Effector CD8-positive, alpha-beta T cell (primary cell): ENCODE results near the gene FZD10.

Experiments
- DNase-seq: peaks from one replicate; lab custom pipeline; 2025; lab: John Stamatoyannopoulos, UW

FZD10 gene

GRCh38 chr12:130154276-130155070 lies 7.8 kb upstream of the FZD10 start:
- DNase-seq = no peak

- DNase-seq = no peak
Observed at GRCh38 chr12:130155416-130156073, 6.7 kb upstream of the FZD10 start.

GRCh38 chr12:130156652-130157275 lies 5.5 kb upstream of the FZD10 start:
- DNase-seq = no peak

GRCh38 chr12:130157998-130158753 lies 4.1 kb upstream of the FZD10 start:
- DNase-seq = no peak

- DNase-seq = no peak
Observed at GRCh38 chr12:130158754-130159059, 3.6 kb upstream of the FZD10 start.

- DNase-seq = no peak
Observed at GRCh38 chr12:130160306-130160705, 2.0 kb upstream of the FZD10 start.

- DNase-seq = no peak
Observed at GRCh38 chr12:130160711-130161231, 1.5 kb upstream of the FZD10 start.

GRCh38 chr12:130161261-130162243 lies 712 bp upstream of the FZD10 start:
- no peak for DNase-seq

- DNase-seq = no peak
Observed at GRCh38 chr12:130162745-130163460, 639 bp downstream of the FZD10 start.

- DNase-seq = no peak
Observed at GRCh38 chr12:130163461-130164215, 1.4 kb downstream of the FZD10 start.

- no peak for DNase-seq
Observed at GRCh38 chr12:130164216-130164542, 1.9 kb downstream of the FZD10 start.

- no peak for DNase-seq
Observed at GRCh38 chr12:130164936-130165335, 2.7 kb downstream of the FZD10 start.

- no peak for DNase-seq
Observed at GRCh38 chr12:130166306-130166705, 4.0 kb downstream of the FZD10 start.

GRCh38 chr12:130167537-130167936 lies 5.3 kb downstream of the FZD10 start:
- DNase-seq = no peak

GRCh38 chr12:130169256-130169655 lies 7.0 kb downstream of the FZD10 start:
- DNase-seq = no peak

GRCh38 chr12:130169924-130170323 lies 7.7 kb downstream of the FZD10 start:
- DNase-seq = no peak

- DNase-seq = no peak
Observed at GRCh38 chr12:130170611-130171010, 8.3 kb downstream of the FZD10 start.

- no peak for DNase-seq
Observed at GRCh38 chr12:130177635-130178242, 15.5 kb downstream of the FZD10 start.

GRCh38 chr12:130178282-130178681 lies 16.0 kb downstream of the FZD10 start:
- no peak for DNase-seq
